Measurements from ENCODE around the gene SLC25A3. TPM values are rescaled to one million over a fixed set of nuclear protein-coding genes. Genes with fewer than 3 reads are reported as not detected.
"Not testable (repeated sequence)": the region's sequence is repeated elsewhere in the genome, so short reads cannot be mapped to it uniquely, and the experiment has no call there.

The SLC25A3 gene
- 1,000 to 10,000 TPM in 1 of 2 donors, 100 to 1,000 TPM in 1; 988 to 1,201 TPM for total RNA-seq
- long read RNA-seq, full-length matches to known transcripts: 1,123 of 1,215 reads
- long read RNA-seq, partial matches to known transcripts: 78 of 1,215 reads
- long read RNA-seq, other reads (novel, unspliced or antisense): 14 of 1,215 reads

- DNase-seq (peak; percentile 98), ATAC-seq (peak; percentile 99)
- intact Hi-C loops (cut with DNase I): loop anchor here in 1 of 2 donors (5.0 kb wide), 1 partner anchor 49 kb away; the partner anchor contains the start of gene IKBIP
Observed at GRCh38 chr12:98593351-98594049, at the start of gene SLC25A3. Gene SLC25A3, plus strand, starts transcription at chr12:98593686. Its CDS starts 293 bp downstream, at chr12:98593979.

- DNase-seq (no peak), ATAC-seq (no peak)
- intact Hi-C loops (cut with DNase I): no loop called here
Observed at GRCh38 chr12:98543701-98544100, 49.8 kb upstream of the SLC25A3 start.

- intact Hi-C loops (cut with DNase I): no loop called here
- no peak for DNase-seq
- ATAC-seq: no peak
Observed at GRCh38 chr12:98544751-98545150, 48.7 kb upstream of the SLC25A3 start.

GRCh38 chr12:98549371-98550110 is 43.9 kb upstream of the SLC25A3 start:
- DNase-seq: no peak
- intact Hi-C loops (cut with DNase I): no loop called here
- ATAC-seq: no peak

- ATAC-seq: no peak
- intact Hi-C loops (cut with DNase I): no loop called here
Observed at GRCh38 chr12:98551787-98552186, 41.7 kb upstream of the SLC25A3 start.

GRCh38 chr12:98558097-98558496 is 35.4 kb upstream of the SLC25A3 start:
- intact Hi-C loops (cut with DNase I); DNase-seq; ATAC-seq: not testable (repeated sequence)

More at GRCh38 chr12:98551787-98552186, 41.7 kb upstream of the SLC25A3 start:
- no peak for DNase-seq

- intact Hi-C loops (cut with DNase I): no loop called here
- ATAC-seq (no peak), DNase-seq (no peak)
Observed at GRCh38 chr12:98559666-98560065, 33.8 kb upstream of the SLC25A3 start.

GRCh38 chr12:98561846-98562245 is 31.6 kb upstream of the SLC25A3 start:
- intact Hi-C loops (cut with DNase I): no loop called here
- ATAC-seq (no peak), DNase-seq (no peak)

GRCh38 chr12:98572010-98572409 is 21.5 kb upstream of the SLC25A3 start:
- no peak for ATAC-seq
- no peak for DNase-seq
- intact Hi-C loops (cut with DNase I): no loop called here

GRCh38 chr12:98574110-98574509 is 19.4 kb upstream of the SLC25A3 start:
- intact Hi-C loops (cut with DNase I): no loop called here
- DNase-seq: no peak
- ATAC-seq: no peak

- no peak for DNase-seq
- no peak for ATAC-seq
- intact Hi-C loops (cut with DNase I): no loop called here
Observed at GRCh38 chr12:98575013-98575412, 18.5 kb upstream of the SLC25A3 start.

- DNase-seq; intact Hi-C loops (cut with DNase I); ATAC-seq: not testable (repeated sequence)
Observed at GRCh38 chr12:98576795-98577194, 16.7 kb upstream of the SLC25A3 start.

- ATAC-seq (no peak), DNase-seq (no peak)
- intact Hi-C loops (cut with DNase I): no loop called here
Observed at GRCh38 chr12:98578392-98578791, 15.1 kb upstream of the SLC25A3 start.

- no peak for DNase-seq
- ATAC-seq: no peak
- intact Hi-C loops (cut with DNase I): no loop called here
Observed at GRCh38 chr12:98578821-98579220, 14.7 kb upstream of the SLC25A3 start.

- no peak for ATAC-seq
- intact Hi-C loops (cut with DNase I): no loop called here
- no peak for DNase-seq
Observed at GRCh38 chr12:98579347-98579746, 14.1 kb upstream of the SLC25A3 start.

GRCh38 chr12:98579835-98580234 is 13.7 kb upstream of the SLC25A3 start:
- DNase-seq (no peak), ATAC-seq (no peak)
- intact Hi-C loops (cut with DNase I): no loop called here

GRCh38 chr12:98580695-98581094 is 12.8 kb upstream of the SLC25A3 start:
- DNase-seq: no peak
- ATAC-seq: no peak
- intact Hi-C loops (cut with DNase I): no loop called here

GRCh38 chr12:98581101-98581500 is 12.4 kb upstream of the SLC25A3 start:
- DNase-seq: no peak
- no peak for ATAC-seq
- intact Hi-C loops (cut with DNase I): no loop called here

GRCh38 chr12:98582093-98582492 is 11.4 kb upstream of the SLC25A3 start:
- ATAC-seq: no peak
- intact Hi-C loops (cut with DNase I): no loop called here
- no peak for DNase-seq

- DNase-seq (no peak), ATAC-seq (no peak)
- intact Hi-C loops (cut with DNase I): no loop called here
Observed at GRCh38 chr12:98587084-98587483, 6.4 kb upstream of the SLC25A3 start.
